HG03175 (cell line): ENCODE data around the gene FCHO2.
"Not testable (repeated sequence)": the region's sequence is repeated elsewhere in the genome, so short reads cannot be mapped to it uniquely, and the experiment has no call there.

Source experiments
- ATAC-seq: cut with Tn5 transposase; IDR thresholded peaks from one replicate; pipeline ENCODE4 v1.9.1; 2021; ENCODE audit warnings: mild to moderate bottlenecking, moderate library complexity; ENCODE audit not compliant: unreplicated experiment

FCHO2 gene

GRCh38 chr5:72956324-72957140 is 691 bp downstream of the FCHO2 start:
- ATAC-seq: peak; percentile 35

DNA sequence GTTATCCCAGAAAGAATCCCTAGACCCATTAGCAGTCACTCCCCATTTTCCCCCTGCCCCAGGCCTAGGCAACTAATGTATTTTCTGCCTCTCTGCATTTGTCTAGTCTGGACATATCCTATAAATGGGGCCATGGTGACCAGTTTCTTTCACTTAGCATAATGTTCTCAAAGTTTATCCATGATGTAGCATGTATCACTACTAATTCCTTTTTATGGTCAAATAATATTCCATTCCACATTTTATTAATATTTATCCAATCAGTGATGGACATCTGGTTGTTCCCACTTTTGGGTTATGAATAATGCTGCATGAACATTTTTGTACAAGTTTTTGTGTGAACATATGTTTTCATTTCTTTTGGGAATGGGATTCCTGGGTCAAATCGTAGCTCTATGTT is 1.5 kb downstream of the FCHO2 start:
- no peak for ATAC-seq

DNA sequence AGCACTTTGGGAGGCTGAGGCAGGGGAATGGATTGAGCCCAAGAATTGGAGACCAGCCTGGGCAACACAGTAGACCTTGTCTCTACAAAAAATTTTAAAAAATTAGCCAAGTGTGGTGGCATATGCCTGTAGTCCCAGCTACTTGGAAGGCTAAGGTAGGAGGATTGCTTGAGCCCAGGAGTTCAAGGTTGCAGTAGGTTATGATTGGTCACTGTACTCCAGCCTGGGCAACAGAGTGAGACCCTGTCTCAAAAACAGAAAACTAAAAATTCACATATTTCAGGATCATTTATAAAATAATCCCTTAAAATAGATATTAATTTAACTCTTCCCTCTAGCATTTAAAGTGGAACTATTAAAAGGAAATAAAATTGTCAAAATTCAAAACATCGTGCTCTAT is 3.4 kb downstream of the FCHO2 start:
- ATAC-seq: no peak

DNA sequence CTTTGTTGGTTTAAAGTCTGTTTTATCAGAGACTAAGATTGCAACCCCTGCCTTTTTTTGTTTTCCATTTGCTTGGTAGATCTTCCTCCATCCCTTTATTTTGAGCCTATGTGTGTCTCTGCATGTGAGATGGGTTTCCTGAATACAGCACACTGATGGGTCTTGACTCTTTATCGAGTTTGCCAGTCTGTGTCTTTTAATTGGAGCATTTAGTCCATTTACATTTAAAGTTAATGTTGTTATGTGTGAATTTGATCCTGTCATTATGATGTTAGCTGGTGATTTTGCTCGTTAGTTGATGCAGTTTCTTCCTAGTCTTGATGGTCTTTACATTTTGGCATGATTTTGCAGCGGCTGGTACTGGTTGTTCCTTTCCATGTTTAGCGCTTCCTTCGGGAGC is 18.6 kb downstream of the FCHO2 start:
- ATAC-seq: not testable (repeated sequence)

DNA sequence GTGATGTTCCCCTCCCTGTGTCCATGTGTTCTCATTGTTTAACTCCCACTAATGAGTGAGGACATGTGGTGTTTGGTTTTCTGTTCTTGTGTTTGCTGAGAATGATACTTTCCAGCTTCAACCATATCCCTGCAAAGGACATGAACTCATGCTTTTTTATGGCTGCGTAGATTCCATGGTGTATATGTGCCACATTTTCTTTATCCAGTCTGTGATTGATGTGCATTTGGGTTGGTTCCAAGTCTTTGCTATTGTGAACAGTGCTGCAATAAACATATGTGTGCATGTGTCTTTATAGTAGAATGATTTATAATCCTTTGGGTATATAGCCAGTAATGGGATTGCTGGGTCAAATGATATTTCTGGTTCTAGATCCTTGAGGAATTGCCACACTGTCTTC is 21.0 kb downstream of the FCHO2 start:
- ATAC-seq: not testable (repeated sequence)

DNA sequence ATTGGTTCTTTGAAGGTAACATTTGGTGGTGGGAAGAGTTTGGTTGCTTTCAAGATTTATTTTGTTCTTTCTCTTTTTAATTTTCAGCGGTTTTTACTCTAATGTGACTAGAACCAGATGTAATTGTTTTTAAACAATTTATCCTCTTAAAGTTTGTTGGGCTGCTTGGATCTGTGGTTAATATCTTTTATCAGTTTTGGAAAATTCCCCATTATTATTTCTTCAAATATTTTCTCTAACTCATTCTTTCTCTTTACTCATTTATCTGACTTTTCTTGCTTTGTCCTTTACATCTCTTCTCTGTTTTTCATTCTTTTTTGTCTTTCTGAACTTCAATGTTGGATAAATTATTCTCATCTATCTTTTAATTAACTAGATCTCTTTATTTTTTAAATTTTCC is 29.9 kb downstream of the FCHO2 start:
- ATAC-seq: no peak

DNA sequence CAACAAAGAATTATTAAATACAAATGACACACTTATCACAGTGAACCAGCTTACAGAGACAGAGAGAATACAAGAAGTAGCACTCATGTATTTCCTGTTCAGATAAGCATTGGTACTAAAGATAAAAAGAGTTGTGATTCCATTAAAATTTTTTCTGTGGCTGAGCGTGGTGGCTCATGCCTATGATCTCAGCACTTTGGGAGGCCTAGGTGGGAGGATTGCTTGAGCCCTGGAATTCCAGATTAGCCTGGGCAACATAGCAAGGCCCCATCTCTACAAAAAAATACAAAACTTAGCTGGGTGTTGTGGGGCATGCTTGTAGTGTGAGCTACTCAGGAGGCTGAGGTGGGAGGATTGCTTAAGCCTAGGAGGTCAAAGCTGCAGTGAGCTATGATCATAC is 32.9 kb downstream of the FCHO2 start:
- no peak for ATAC-seq

GRCh38 chr5:72991394-72991793 is 35.6 kb downstream of the FCHO2 start:
- ATAC-seq: no peak

DNA sequence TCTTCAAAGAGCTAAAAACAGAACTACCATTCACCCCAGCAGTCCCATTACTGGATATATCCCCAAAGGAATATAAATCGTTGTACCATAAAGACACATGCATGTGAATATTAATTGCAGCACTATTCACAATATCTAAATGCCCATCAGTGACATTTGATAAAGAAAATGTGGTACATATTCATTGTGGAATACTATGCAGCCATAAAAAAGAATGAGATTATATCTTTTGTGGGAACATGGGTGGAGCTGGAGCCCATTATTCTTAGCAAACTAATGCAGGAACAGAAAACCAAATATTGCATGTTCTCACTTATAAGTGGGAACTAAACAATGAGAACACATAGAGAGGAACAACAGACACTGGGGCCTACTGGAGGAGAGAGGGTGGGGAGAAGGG is 38.7 kb downstream of the FCHO2 start:
- ATAC-seq: no peak

DNA sequence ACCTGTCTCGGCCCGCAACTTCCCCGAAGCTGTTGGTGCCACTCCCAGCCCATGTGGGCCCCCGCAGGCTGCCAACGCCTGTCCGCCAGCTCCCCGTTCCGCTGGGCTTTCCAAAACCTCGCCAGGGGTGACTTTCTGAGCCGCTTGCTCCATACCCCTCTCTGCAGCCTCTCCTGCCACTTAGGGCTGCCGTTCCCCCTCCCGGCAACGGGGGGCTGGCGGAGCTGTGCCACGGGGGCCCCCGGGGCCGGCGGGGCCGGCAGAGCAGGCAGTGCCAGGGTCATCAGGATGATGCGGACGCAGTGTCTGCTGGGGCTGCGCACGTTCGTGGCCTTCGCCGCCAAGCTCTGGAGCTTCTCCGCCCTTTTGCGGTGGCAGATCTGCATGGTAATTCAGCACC is 40.8 kb downstream of the FCHO2 start:
- no peak for ATAC-seq

- no peak for ATAC-seq
These were observed 44.1 kb downstream of the FCHO2 start for GRCh38 chr5:72999916-73000315.

DNA sequence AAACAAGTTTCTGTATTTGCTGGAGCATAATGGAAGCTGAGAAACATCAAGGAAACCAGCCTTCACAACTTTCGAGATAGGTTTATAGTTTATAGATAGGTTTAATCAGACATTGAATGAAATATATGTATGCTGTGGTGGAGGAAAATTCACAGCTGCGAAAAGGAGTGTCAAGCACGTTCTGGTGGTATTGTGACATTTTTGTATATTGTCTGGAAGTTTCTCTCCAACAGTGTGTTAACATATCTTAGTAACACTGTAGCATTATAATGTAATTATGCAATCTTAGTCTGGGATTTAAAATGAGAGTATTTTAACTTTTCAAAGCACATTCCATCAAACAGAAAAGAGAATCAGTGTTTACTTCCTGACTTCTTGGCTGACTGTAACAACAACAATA is 50.0 kb downstream of the FCHO2 start:
- ATAC-seq: no peak

DNA sequence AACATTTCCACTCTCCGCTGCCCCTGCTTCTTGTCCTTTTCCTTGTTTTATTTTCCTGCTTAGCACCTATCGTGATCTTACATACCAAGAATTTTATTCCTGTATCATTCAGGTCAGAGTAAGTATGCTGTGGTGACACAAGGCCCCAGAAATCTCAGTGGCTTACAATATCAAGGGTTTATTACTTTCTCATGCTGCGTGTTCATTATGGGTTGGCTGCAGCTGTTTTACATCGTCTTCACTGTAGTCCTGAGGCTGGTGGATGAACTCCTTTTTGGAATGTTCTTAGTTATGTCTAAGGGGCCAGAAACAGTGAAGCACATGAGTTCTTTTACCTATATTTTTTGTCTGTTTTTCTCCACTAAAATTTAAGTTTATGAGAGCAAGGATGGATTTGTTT is 51.2 kb downstream of the FCHO2 start:
- ATAC-seq: no peak

DNA sequence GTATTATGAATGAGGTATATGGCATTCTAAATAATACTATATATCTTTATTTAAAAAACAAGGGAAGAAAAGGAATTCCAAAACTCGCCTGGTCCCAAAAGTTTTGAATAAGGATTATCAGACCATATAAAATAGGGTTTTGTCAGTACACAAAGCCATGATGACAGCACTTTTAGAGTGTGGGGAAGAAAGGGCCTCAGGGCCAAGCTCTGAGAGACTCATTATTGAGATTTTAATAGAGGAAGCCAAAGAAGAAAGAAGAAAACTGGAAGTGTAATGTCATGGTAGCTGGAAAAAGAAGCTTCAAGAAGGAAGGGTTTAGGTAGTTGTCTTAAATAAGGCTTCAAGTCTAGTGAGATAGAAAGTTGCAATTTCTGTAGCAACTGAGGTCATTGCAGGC is 53.0 kb downstream of the FCHO2 start:
- ATAC-seq: no peak

DNA sequence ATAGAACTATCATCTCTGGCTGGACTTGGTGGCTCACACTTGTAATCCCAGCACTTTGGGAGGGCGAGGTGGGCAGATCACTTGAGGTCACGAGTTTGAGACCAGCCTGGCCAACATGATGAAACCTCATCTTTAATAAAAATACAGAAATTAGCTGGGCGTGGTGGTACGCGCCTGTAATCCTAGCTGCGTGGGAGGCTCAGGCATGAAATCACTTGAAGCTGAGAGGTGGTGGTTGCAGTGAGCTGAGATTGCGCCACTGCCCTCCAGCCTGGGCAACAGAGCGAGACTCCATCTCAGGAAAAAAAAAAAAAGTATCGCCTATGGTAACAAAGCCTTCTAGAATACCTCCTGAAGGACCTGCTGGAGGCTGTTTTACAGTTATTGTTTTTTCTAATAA is 55.8 kb downstream of the FCHO2 start:
- ATAC-seq: not testable (repeated sequence)

DNA sequence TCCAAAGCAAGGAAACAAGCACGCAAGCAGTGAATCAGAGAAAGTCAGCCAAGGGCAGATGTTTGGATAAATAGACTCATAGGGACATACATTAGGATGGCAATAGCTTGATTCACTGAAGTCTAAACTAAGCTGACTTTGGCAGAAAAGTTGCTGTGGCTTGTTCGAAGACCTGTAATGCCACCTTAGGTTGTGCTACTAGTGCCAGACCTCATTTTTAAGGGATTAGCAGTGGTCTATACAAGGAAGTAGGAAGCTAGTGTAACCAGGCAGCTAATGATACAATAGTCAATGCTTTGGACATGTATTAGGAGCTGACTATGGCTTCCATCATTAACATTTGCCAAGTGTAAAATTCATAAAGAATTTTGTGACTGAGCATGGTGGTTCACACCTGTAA is 63.1 kb downstream of the FCHO2 start:
- no peak for ATAC-seq

- no peak for ATAC-seq
These were observed 63.9 kb downstream of the FCHO2 start for GRCh38 chr5:73019766-73020165.

DNA sequence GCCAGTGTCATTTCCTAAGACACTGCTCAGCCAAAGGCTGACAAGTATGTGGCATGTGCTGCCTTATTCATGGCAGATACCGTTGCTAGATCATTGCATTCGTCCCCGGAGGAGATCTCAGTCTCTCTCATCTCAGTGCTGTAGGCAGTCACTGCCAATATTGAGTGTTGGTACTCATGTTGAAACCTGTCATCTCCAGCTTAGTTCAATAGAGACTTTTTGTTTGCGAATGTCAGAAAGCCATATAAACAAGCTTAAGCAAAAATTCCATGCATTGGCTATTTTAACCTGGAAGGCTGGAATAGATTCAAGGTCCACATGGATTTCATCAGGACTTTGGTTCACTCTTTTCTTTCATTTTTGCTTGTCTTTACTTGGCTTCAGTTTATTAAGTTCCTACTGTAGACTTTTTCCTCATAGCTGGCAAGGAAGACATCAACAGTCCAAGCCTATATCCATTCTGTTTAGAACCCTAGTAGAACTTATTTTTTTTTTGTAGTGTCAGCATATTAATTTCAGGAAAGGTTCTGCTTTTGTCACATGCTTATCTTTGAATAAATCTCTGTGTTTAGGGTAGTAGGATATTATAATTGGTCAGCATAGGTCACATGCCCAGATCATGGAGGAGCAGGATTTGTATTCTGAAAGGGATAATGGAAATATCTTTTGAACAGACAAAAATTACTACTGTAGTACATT is 66.8 kb downstream of the FCHO2 start:
- ATAC-seq: no peak

DNA sequence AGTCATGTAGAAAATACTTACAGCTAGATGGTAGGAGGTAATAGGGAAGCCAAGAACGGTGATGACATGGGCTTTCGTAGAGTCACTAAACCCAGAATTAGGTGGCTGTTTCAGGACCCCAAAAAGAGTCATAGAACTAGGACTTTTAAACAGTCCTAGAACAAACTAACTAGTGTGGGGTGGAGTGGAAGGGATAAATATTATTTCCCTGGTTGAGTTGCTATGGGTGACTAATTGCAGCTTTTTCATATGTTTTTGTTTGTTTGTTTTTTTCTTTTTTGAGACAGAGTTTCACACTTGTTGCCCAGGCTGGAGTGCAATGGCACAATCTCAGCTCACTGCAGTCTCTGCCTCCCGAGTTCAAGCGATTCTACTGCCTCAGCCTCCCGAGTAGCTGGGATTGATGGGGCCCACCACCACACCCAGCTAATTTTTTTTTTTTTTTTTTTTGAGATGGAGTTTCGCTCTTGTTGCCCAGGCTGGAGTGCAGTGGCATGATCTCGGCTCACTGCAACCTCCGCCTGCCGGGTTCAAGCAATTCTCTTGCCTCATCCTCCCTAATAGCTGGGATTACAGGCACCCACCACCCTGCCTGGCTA is 69.2 kb downstream of the FCHO2 start:
- not testable (repeated sequence) for ATAC-seq

GRCh38 chr5:73027361-73027760 is 71.5 kb downstream of the FCHO2 start:
- no peak for ATAC-seq

- no peak for ATAC-seq
These were observed 72.0 kb downstream of the FCHO2 start for GRCh38 chr5:73027816-73028215.

- ATAC-seq: no peak
These were observed 73.3 kb downstream of the FCHO2 start for GRCh38 chr5:73028991-73029595.
